ENCODE data around the gene GOLGB1.

GOLGB1 gene

DNA sequence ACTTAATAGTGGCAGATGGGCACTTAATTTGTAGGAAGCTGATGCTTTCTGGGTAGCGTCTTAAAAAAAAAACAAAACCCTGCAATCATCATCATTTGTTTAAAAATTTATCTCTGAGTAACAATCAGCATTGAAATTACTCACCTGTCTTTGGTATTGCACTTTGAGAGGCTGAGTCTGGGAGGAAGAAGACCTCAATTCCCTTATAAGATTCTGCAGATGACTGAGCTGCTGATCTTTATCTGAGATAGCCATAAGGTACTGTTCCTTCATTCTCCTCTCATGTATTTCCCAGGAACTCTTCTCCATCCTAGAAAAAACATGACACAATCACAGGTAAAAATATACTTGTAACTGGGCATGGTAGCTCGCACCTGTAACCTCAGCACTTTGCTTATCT, 72.4 kb downstream of the GOLGB1 start:
- no peak for DNase-seq

DNA sequence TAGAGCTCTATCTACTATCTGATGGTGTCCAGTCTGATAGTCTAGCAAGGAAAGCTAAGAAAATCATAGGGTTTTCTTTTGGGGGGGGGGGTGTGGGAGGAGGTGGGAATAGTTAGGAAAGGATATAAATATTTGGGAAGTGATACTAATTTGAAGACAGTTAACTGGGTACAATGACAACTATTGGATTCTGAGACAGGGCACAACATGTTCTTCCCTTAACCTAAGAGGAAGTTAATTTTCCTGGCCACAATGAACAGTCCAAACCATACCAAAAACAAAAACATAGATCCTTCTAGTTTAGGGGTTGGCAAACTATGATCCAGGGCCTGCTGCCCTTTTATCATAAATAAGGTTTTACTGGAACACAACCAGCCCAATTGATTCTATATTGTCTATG, 78.9 kb downstream of the GOLGB1 start:
- DNase-seq, result no peak

DNA sequence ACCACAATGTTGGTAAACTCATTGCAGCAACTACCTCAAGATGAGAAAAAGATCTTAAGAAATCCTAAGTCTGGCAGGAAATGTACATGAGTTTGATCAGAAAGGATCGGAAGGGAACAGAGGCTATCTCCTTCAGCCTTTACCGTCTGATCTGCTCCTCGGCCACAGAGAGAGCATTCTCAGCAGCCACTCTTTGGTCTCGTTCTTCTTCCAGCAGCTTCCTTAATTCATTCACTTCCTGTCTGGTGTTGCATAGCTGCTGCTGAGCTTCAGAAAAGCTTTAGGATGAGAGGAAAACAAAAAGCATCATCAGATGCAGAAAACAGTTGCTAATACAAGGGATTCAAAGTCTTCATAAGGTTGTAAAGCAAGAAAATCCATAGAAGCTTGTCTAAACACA, 82.2 kb downstream of the GOLGB1 start:
- no peak for DNase-seq

DNA sequence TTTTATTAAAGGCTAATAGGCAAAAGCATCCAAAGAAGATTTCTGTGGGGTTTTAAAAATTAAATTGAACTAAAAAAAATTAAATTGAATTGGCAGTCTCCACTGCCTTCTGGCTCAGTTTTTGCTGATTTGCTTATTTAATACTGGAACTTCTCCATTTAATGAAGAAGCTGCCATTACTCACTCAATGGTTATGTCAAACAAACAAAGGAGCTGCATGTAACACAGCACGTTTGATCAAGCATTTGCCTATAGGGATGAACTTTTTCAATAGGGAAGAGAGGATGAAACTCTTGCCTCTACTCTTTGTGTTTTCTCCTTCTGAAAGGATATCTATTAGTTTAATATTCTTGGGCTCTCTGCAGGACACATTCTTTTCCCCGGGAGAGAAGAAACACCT, 84.1 kb downstream of the GOLGB1 start:
- DNase-seq, result no peak

DNA sequence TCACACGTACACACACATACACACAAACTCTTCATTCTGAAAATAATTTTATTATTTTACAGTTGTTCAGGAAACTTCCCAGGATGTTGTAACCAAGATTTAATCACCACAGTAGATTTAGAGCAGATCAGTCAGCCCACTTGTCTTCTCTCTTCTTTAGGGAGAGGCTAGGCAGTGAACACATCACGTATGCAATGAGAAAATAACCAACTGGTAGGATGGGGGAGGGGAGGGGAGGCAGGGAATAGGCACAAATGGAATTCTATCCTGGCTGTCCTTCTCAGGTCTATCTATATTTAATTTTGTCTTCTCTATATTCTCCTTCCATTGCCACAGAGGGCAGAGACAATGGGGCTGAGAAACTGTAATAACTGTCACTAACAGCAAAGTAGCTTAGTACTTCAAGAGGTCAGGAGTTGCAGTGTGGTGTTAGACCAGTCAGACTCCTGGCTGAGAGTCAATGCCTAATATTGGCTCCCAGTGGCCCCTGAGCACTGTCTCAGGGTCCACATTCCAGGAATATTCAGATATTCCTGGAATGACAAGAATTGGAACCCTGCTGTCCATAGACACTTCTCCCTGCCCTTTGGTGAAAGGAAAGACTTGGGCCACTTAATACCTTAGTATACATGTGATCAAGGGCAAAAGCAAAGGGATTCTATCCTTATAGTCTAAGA, 86.2 kb downstream of the GOLGB1 start:
- DNase-seq, result no peak

DNA sequence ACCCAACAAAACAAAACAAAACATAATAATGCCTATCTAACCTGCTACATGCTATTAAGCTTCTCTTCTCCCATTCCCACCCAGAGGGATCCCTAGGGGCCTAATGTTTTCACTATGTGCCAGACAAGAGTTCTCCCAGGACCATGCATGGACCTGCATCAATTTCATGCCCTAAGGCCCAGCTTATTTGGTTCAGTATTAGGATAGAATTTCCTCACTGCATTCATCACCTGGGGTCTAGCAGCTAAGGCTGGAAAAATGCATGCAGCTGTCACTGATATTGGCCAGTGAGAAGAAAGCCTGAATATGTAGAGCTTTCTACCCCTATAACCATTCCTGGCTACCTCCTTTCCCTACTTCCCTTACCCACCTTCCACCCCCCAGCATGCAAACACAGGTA, 86.8 kb downstream of the GOLGB1 start:
- no peak for DNase-seq

DNA sequence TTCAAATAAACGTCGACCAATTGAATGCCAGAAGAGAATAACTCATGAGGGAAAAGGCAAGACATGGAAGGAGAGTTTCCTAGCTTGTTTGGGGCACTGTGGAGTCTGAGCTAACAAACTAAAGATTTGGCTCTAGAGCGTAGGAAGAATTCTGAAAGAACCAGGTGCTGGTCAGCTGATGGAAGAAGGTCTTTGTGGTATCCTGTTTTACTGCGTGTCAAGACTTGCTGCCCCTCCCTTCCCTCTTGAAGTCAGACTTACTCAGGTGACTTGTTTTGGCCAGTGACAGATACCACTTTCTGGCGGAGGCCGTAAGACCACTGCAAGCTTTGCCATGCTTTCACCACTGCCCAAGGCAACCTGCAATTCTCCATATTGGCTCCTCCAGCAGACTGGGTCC, 88.2 kb downstream of the GOLGB1 start:
- DNase-seq, result no peak

DNA sequence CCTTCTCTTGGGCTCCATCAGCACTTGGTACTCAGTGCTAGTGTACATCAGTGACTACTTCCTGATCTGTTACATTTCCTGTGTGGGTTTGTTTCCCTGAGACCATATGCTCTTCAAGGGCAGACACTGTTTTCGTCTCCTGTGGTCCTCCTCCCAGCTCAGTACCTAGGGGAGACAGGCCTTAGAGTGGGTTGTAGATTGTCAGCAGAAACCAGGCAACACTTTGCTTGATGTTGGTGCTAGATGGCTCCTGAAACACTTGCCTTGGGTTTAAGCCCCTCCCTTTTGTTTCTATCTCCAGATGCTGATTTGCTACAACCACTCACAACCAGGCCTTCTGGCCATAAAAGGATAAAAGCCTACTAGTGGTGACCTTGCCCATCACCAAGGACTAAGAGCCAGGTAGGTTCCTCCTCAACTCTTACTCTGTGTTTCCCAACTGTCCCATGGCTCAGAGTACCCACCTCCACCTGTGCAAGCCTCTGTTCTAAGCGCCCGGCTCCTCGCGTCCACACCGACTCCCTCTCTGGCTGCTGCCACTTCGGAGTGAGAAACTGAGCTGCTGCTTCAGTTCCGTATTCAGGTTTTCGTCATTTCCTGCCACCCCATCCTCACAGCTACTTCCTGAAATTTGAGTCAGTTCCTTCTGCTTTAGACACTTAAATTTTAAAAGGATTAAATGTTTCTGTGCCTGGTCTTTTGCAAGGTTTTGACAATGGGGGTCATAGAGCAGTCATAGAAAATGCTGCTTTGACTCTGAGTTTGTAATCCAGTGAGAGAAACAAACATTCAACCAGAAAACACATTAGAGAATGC, 89.0 kb downstream of the GOLGB1 start, which contains the start of gene HCLS1:
Gene HCLS1 (minus strand): TSS at position 548 of the 816 bp plus-strand sequence. CDS start 2,556 bp downstream, outside the sequence.
- DNase-seq, result peak; percentile 85

DNA sequence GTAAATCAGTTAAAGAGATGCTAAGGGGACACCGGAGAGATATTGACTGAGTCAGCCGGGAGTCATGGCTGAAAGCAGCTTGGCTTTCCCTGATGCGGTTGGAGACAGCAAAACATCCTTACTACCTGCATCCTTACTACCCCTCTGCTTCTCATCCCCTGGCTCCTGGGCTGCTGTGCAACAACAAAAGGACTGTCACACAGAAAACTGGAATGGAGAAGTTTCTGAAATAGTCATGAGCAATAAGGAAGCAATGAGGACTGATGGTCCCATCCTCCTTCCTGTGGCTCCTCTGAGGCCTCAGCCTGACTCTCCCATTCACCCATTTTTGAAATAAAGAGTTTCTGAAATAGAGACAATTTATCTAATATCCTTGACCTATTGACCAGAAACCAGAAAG, 90.0 kb downstream of the GOLGB1 start:
- no peak for DNase-seq

DNA sequence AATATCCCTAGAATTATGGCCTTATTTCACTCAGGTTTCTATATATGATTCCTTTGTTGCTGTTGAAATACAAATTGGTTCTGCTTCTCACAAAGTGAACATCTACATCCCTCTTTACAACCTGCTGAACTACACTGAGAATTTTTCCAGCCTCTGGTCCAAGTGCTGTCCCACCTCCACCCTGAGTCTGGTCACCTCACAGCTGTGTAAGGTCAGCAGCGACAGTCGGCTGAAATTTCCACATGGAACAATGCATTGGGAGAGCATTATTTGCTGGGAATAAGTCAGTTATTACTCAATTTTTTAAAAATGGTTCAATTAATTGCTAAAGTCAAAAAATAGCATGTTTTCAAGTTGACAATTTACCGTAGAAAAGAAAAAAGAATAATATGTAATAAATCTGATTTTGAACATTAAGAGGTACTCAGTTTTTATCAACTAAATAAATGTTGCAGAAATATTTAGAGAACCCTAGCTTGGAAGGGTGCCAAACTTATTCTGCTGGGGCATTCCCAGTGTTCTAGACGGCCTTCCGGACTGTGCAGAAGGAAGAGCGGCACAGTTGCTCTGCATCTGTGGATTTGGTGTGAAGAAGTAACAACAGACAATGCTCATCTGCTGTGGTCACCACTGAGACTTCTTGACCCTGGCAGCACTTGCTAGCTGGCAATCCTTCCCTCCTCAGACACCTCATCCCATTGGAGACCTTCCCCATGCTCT, 90.7 kb downstream of the GOLGB1 start:
- no peak for DNase-seq

DNA sequence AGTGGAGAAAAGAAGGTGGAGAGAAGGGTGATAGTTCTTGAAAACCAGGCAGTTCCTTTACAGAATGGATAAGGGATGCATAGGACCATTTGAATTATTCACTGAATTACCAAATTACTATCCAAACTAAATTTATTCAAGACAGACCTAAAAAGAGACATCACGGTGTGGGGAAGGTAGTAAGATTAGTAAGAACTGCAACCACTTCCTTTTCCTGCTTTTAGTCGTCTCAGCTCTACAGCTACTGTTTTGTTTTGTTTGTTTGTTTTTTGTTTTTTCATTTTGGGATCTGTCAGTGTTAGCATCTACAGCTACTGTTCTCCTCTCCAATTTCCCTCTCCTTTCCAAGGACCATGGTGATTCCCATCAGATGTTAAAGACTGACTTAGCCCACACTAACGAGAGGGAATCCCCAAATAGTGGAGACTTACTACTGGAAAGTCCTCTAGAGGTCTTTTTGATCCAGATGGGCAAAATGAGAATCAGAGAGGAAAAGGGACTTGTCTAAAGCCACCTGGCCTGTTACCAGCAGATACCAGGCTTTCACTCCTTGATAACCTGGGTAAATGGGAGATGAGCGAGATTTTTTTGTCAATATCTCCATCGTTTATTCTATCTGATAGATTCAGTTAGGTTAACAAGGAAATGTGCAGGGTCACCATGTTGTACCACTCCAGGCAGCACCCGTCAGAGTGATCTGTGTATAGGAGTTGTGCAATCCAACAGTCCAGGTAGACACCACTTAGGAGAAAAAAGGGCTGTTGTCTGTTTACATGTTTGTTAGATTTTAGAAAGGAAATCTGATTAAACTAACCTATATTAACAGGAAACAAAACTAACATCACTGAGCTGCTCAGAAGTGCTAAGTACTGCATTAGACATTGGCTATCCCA, 94.8 kb downstream of the GOLGB1 start:
- DNase-seq, result no peak

DNA sequence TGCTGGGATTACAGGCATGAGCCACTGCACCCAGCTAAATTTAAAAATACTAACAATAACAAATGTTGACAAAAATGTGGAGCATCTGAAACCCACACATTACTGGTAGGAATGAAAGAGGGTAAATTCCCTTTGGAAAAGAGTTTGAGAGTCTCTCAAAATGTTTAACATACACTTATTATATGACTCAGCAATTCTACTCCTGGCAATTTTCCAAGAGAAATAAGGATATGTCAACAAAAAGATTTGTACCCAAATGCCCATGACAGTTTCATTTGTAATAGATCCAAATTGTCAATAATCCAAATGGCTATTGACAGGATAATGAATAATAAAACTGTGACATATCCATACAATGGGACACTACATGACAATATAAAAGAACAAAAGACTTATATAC, 97.9 kb downstream of the GOLGB1 start:
- DNase-seq, result peak; percentile 47

DNA sequence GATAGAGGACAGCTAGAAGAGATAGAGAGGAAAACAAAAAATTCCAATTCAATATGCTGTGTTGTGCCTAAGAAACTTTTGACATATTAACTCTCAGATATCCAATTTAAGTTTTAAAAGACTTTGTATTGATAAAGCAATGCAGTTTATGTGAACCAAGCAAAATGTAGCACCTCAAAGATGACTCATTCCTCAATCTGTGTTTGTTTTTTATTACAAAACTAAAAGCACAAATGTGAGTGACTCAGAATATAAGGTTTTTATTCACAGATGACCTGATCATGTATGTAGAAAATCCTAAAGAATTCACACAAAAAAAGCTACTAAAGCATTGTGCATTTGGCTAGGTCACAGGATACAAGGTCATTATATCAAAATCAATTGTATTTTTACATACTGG, 99.9 kb downstream of the GOLGB1 start:
- no peak for DNase-seq

DNA sequence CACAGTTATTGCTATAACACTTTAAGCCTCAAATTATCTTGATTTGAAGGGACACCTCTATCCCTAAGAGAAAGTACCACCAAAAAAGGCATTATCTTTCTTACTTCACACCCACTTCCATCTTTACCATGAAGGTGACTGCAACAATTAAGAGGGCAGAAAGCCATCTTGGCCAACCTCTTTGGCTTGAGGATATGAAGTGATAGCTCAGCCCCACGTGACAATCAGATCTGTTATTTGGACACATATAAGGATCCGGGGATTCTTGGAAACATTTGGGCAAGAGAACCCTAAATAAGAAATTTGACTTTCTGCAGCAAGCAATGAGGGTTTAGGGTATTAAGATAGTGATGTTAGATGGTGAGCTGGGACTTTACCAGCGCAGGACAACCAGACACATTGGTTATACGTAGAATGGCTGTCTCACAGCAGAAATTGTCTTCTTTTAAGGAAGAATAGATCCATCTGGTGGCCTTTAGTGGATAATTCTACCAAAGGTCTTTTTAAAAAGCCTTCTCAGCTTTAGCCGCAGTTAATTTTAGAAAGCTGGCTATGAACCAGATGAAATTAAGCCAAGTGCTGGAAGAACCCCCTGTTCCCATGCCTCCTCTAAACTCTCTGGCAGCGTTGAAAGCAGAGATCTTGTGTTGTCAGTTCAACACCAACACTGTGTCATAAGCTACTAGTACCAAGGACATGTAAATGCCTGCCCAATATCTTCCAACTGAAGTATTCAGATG, 101.2 kb downstream of the GOLGB1 start:
- DNase-seq, result no peak

DNA sequence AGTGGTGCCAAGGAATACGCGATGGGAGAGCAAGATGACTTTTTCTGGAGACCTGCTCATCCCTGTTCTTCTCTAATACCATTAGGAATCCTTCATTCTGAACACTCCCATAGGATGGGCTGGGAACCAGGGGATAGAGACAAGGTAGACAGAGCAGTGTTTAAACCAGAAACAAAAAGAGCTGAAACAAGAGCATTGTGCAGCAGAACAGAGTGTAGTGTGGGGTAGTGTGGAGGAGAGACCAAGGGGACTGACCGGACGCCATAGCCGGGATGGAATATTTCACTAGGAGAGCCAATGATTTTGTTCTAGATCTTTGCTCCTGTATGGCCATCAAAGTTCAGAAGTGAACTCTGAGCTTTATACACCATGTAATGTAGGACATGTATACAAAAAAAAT, 104.5 kb downstream of the GOLGB1 start:
- no peak for DNase-seq

DNA sequence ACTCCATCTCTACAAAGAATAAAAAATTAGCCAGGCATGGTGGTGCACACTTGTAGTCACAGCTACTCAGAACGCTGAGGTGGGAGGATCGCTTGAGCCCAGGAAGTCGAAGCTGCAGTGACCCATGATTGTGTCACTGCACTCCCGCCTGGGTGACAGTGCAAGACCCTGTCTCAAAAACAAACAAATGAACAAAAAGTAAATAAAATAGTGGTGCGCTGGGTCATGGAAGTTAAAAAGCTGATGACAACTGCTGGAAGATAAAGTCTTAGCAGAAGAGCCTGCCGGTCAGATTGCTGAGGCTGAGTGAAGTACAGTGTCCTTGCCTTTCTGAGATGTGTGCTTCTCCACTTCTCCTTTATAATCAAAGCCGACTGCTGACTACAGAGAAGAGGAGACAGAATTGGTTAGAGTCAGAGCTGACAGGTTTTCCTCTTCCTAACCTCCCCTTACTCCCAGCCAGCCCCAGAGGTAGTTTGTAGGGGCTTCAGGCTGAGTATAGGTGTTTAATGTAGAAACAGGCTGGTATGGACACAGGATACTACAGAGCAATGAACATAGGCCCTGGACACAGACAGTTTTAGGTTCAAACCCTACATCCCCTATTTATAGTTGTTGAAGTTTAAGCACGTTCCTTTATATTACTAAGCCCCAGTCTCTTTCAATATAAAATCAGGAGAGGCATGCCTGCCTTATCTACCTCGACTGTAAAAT, 106.8 kb downstream of the GOLGB1 start:
- DNase-seq, result no peak

DNA sequence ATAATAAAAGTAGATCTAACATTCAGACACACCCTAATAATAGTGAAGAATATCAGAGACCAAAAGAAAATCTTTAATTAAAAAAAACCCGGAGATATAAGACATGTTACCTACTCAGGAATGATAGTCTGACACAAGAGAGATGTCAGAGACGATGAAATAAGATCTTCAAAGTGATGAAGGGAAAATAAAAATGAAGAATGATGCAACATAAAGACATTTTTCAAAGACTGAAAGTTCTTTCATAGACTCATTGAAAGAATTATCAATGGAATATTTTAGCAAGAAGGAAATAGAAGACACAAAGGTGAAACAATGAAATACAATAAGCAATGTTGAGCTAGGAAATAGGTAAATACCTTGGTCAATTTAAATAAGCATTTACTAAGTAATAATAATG, 108.4 kb downstream of the GOLGB1 start:
- DNase-seq, result no peak

DNA sequence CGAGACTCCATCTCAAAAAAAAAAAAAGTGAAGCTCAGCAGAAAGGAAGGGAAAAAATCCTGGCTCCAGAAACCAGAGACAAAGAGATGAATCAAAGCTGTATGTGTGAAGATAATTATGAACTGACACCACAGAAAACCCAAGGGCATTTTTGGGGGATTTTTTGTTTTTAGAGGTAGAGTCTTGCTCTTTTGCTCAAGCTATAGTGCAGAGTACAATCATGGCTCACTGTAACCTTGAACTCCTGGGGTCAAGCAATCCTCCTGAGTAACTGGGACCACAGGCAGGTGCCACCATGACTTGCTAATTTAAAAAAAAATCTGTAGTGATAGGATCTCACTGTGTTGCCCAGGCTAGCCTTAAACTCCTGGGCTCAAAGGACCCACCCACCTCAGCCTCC, 111.6 kb downstream of the GOLGB1 start:
- DNase-seq, result no peak

DNA sequence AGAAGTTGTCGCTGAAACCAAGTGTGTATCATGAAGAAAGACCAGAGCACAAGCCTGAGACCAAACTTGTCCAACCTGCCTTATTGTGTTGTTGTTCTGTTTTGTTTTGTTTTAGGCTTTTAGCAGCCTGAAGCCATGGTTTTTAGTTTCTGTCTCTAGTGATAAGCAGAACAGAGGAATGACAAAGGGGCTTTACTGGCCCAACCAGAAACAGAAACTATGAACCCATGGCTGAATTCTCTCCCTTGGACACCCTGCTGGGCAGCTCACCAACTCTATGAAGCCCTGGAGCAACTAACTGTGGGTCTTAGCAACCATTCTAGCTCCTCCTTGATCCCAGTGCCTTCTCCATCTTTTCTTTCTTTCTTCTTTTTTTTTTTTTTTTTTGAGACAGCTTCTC, 119.2 kb downstream of the GOLGB1 start:
- DNase-seq, result no peak

DNA sequence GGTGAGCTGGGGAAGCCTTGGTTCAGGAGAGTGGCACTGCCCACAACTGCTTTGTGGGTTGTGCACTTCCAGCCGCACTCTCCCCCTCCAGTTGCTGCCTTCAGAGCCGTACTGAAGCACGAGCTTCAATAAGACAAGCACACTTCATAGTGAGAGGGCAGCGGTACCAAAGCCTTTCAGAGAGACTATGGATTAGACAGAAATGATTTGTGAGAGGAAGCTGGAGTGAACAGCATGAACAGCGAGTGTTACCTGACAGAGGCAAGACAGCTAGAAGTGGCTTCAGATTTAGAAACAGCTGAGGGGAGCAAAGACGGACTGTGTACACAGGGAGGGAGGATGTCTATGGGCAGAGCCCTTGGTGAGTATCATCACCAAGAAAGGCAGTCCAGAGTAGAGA, 119.9 kb downstream of the GOLGB1 start:
- no peak for DNase-seq

DNA sequence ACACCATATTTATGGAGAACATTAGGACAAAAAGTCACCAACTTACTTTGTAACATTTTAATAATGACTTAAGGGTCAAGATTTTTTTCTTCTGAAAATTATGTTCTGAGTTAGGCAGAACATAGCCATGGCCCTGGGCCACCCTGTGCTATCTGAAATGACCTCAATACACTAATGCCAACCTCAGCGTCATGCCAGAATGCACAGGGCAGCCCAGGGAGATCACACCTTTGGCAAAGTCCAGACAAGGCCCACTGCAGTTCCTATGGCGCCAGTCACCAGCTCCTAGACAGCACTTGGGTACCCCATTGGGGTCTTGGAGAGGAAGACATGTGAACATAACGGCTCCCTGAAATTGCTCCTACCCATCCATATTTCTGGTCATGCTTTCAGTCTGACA, 121.9 kb downstream of the GOLGB1 start:
- no peak for DNase-seq

Data from RPMI8226 (cell line).